IPS-18a (cell line): ENCODE data around the gene EIF4H.

ENCODE experiments used
- H3K27ac ChIP-seq: one replicate; pipeline ENCODE4 v1.5.1; 2013; ENCODE audit warnings: low read length
- H3K27me3 ChIP-seq: one replicate; pipeline ENCODE4 v1.6.1; 2013; ENCODE audit warnings: mild to moderate bottlenecking, low read length; ENCODE audit not compliant: control insufficient read depth, insufficient read depth
- H3K36me3 ChIP-seq: one replicate; pipeline ENCODE4 v1.6.1; 2013; ENCODE audit warnings: low read depth, low read length; ENCODE audit not compliant: control insufficient read depth
- H3K4me1 ChIP-seq: one replicate; pipeline ENCODE4 v1.6.1; 2013; ENCODE audit warnings: low read depth, low read length; ENCODE audit not compliant: control insufficient read depth
- H3K4me3 ChIP-seq: one replicate; pipeline ENCODE4 v1.5.1; 2013; ENCODE audit warnings: low read length
- H3K9ac ChIP-seq: one replicate; pipeline ENCODE4 v1.6.1; 2013; ENCODE audit warnings: mild to moderate bottlenecking, low read length, moderate library complexity
- H3K9me3 ChIP-seq: one replicate; pipeline ENCODE4 v1.6.1; 2013; ENCODE audit warnings: low read depth, low read length; ENCODE audit not compliant: control insufficient read depth

Gene EIF4H

DNA sequence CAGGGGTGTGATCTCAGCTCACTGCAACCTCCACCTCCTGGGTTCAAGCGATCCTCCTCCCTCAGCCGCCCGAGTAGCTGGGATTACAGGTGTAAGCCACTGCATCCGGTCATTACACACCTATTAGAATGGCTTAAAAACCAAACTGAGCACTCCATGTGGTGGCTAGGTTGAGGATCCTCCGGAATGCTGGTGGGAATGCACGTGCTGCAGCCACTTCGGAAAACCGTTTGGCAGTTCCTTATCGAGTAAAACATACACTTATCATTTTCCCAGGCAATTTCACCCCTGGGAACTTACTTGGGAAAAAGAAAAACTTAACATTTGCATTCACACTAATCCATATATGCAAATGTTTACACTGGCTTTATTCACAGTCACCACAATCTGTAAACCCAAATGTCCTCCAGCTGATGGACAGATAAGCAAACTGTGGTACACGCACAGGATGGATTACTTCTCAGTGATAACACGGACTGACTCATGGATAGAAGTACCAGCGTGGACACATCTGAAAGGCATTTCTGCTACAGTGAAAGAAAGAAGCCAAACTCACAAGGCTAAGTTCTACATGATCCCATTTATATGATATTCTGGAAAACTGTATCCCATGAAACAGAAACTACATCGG lies 59.6 kb downstream of the EIF4H start:
- Histone ChIP-seq H3K9ac (no peak overlapping the region), H3K27ac (no peak overlapping the region), H3K9me3 (no peaks in the 10 kb centered on the region), H3K36me3 (peaks cover 75% of the 10 kb centered on the region), H3K27me3 (no peaks in the 10 kb centered on the region), H3K4me1 (no peaks in the 10 kb centered on the region), H3K4me3 (no peak overlapping the region)

- Histone ChIP-seq H3K4me1 (no peaks in the 10 kb centered on the region), H3K9me3 (no peaks in the 10 kb centered on the region), H3K4me3 (no peak overlapping the region), H3K36me3 (peaks cover 83% of the 10 kb centered on the region), H3K9ac (no peak overlapping the region), H3K27me3 (no peaks in the 10 kb centered on the region), H3K27ac (no peak overlapping the region)
These were observed 61.5 kb downstream of the EIF4H start for GRCh38 chr7:74235518-74236268.

- H3K9ac ChIP-seq, result no peak overlapping the region
- no peak overlapping the region for H3K4me3 ChIP-seq
- H3K27me3 ChIP-seq, result no peaks in the 10 kb centered on the region
- peaks cover 83% of the 10 kb centered on the region for H3K36me3 ChIP-seq
- no peaks in the 10 kb centered on the region for H3K9me3 ChIP-seq
- no peaks in the 10 kb centered on the region for H3K4me1 ChIP-seq
- H3K27ac ChIP-seq, result no peak overlapping the region
These were observed 62.1 kb downstream of the EIF4H start for GRCh38 chr7:74236284-74236683.

DNA sequence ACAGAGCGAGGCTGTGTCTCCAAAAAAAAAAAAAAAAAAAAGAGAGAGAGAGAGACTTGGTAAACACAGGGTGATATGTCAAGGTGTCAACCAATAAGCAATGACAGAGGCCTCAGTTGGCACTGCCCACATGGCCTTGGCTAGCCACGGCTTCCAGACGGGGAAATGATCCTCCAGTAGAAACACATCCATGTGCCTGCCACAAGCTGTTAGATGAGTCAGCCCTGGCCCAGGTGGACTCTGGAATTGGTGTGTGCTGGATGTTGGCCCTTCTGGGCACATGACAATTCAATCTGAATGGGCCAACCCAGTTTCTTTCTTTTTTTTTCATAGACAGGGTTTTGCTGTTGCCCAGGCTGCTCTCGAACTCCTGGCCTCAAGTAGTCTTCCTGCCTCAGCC lies 66.3 kb downstream of the EIF4H start:
- Histone ChIP-seq H3K9ac (no peak overlapping the region), H3K4me1 (no peaks in the 10 kb centered on the region), H3K27me3 (no peaks in the 10 kb centered on the region), H3K36me3 (peaks cover 82% of the 10 kb centered on the region), H3K9me3 (no peaks in the 10 kb centered on the region), H3K4me3 (no peak overlapping the region), H3K27ac (no peak overlapping the region)

DNA sequence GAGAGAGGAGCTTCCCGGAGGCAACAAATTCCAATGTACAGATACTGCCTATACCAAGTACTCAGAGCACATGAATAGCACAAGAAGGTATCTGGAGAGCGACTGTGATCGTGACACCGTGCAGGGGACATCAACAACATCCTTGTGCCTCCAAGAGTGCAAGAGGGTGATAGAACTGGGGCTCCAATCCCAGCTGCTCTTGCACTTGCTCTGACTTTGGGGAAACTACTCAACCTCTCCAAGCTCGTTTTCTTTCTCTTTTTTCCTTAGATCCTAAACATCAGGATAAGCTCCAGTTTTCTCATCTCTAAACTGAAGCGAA lies 67.9 kb downstream of the EIF4H start:
- Histone ChIP-seq H3K27me3 (no peaks in the 10 kb centered on the region), H3K4me3 (no peak overlapping the region), H3K9me3 (no peaks in the 10 kb centered on the region), H3K9ac (no peak overlapping the region), H3K36me3 (peaks cover 73% of the 10 kb centered on the region), H3K27ac (no peak overlapping the region), H3K4me1 (no peaks in the 10 kb centered on the region)

DNA sequence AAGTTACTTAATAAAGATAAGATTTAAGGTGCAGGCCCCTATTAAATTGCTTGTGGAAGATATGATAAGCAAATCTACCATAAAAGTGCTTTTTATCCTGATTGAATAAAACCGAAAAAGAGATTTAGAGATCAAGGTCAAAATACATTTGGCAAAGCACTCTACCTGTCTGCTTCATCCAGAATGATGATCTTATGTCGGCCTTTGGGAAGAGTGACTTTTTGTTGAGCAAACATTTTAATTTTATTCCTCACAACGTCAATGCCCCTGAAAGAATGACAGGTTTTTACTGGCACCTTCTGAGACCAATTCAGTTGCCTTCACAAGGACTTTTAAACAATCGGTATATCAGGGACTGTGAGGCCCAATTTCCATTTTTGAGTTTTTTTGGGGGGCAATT lies 72.3 kb downstream of the EIF4H start:
- no peak overlapping the region for H3K9ac ChIP-seq
- peaks cover 70% of the 10 kb centered on the region for H3K36me3 ChIP-seq
- H3K9me3 ChIP-seq, result no peaks in the 10 kb centered on the region

More for the DNA sequence above, 72.3 kb downstream of the EIF4H start:
- H3K4me1 ChIP-seq, result no peaks in the 10 kb centered on the region
- no peak overlapping the region for H3K27ac ChIP-seq
- no peaks in the 10 kb centered on the region for H3K27me3 ChIP-seq
- H3K4me3 ChIP-seq, result no peak overlapping the region
